Upper lobe of left lung (tissue), 4 donors: Measurements from ENCODE around the gene MROH7.

ENCODE experiments used
- EP300 ChIP-seq, 4 donors: sonication (generic); formaldehyde crosslinking; IDR thresholded peaks; one replicate each; pipeline ENCODE4 v1.5.1; 2017; ENCODE audit warnings: antibody characterized with exemption in 4 of 4, control low read depth in 2 of 4
- POLR2AphosphoS5 ChIP-seq, 2 donors: sonication (generic); formaldehyde crosslinking; IDR thresholded peaks; one replicate each; pipeline ENCODE4 v1.5.1; 2017; ENCODE audit warnings: antibody characterized with exemption in 2 of 2

DNA sequence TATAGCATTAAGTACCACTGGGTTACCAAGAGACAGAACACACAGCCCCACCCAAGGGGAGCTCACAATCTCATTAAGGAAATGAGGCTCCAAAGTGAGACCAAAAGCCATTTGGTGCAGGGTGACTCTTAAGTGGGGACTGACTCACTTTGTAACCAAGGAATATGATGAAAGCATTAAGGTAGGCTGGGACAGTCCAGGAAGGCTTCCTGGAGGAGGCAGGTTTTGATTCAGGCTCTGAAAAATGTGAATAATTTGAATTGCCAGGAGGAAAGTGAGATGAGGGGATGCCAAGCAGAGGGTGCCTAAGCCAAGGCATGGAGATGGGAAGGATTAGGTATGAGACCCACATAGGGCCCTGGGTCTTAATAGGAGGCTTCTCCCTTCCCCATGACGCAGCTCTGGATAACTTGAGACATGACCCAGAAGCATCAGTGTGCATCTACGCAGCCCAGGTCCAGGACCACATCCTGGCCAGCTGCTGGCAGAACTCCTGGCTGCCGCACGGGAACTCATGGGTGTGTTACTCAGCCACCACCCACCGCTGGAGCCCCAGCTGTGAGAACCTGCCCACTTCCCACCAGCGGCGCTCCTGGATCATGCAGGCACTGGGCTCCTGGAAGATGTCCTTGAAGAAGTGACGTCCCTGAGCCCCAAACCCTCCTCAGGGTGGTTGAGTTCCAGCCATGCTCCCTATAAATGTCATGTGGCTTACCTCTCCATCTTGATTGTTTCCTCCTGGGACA is 68.1 kb downstream of the MROH7 start:
- TF ChIP-seq EP300 (IDR thresholded peaks at IDR 0.05) (no peak), POLR2AphosphoS5 (IDR thresholded peaks at IDR 0.05) (no peak)
